Fibroblast of skin of left biceps (primary cell): Measurements from ENCODE around the gene OR4C13.
"Not testable (repeated sequence)": the region's sequence is repeated elsewhere in the genome, so short reads cannot be mapped to it uniquely, and the experiment has no call there.

Experiments
- DNase-seq, 2 experiments: peaks; one replicate each; pipeline ENCODE4 v3.0.0-alpha.2; 2013; ENCODE audit warnings: low read depth in 2 of 2

The OR4C13 gene

GRCh38 chr11:49952091-49952490 lies at the start of gene OR4C13:
Gene OR4C13 (plus strand): TSS chr11:49952391. CDS start chr11:49952423, 32 bp downstream.
- DNase-seq: no peak

GRCh38 chr11:49911516-49911915 lies 40.7 kb upstream of the OR4C13 start:
- DNase-seq: not testable (repeated sequence)

GRCh38 chr11:49948701-49949100 lies 3.5 kb upstream of the OR4C13 start:
- DNase-seq: not testable (repeated sequence)

GRCh38 chr11:49973439-49973838 lies 21.2 kb downstream of the OR4C13 start:
- DNase-seq: not testable (repeated sequence)

- DNase-seq: not testable (repeated sequence)
Measured at GRCh38 chr11:49982435-49982834, 30.2 kb downstream of the OR4C13 start, which contains the start of gene OR4C12. Gene OR4C12 (minus strand): TSS chr11:49982535. CDS start chr11:49982501, 34 bp downstream.

GRCh38 chr11:49995565-49995964 lies 43.4 kb downstream of the OR4C13 start:
- DNase-seq: no peak
